WTC11 (cell line): ENCODE measurements around the gene PRKAR1B. TPM values are rescaled to one million over a fixed set of nuclear protein-coding genes. Genes with fewer than 3 reads are reported as not detected.
A peak's percentile ranks its signal among the peaks of the same experiment; 100 is the strongest.

Experiments used
- ATAC-seq: fragments of 200-7000 bp; cut with Tn5 transposase; 2 replicates; pipeline ENCODE4 v1.10.0; 2021; ENCODE audit warnings: mild to moderate bottlenecking, moderate library complexity
- CTCF ChIA-PET: fragments of 300-600 bp; sonication (Branson Sonifier 250); formaldehyde crosslinking; loops from one replicate; lab custom pipeline; 2021; ENCODE audit warnings: antibody characterized with exemption; lab: Charles Lee
- POLR2A ChIA-PET: fragments of 350-600 bp; sonication (Branson Sonifier 250); formaldehyde crosslinking; loops from one replicate; lab custom pipeline; 2021; ENCODE audit warnings: antibody characterized with exemption; lab: Charles Lee
- DNase-seq: peaks from one replicate; pipeline ENCODE4 v3.0.0; 2021; ENCODE audit warnings: low spot score
- H3K27ac Mint-ChIP-seq: 2 replicates; pipeline ENCODE4 v1.8.0; 2021; ENCODE audit warnings: mixed read lengths
- H3K27me3 Mint-ChIP-seq: 2 replicates; pipeline ENCODE4 v1.8.0; 2021; ENCODE audit warnings: low read depth, mild to moderate bottlenecking, moderate library complexity, mixed read lengths
- H3K36me3 Mint-ChIP-seq: 2 replicates; pipeline ENCODE4 v1.8.0; 2021; ENCODE audit warnings: mixed read lengths
- H3K4me1 Mint-ChIP-seq: 2 replicates; pipeline ENCODE4 v1.8.0; 2022; ENCODE audit warnings: mixed read lengths
- H3K4me3 Mint-ChIP-seq: 2 replicates; pipeline ENCODE4 v1.8.0; 2021; ENCODE audit warnings: mild to moderate bottlenecking, moderate library complexity, mixed read lengths
- H3K9me3 Mint-ChIP-seq: 2 replicates; pipeline ENCODE4 v1.8.0; 2021; ENCODE audit warnings: mixed read lengths
- AR ChIP-seq: fragments of 250-450 bp; sonication (Bioruptor Pico); IDR thresholded peaks from 2 replicates; pipeline ENCODE4 v1.9.0; 2021; ENCODE audit warnings: mild to moderate bottlenecking
- ATF2 ChIP-seq: sonication (generic); formaldehyde crosslinking; IDR thresholded peaks from 2 replicates; pipeline ENCODE4 v1.8.1; 2022; ENCODE audit warnings: low read depth, missing genetic modification reagents, borderline replicate concordance
- ELF4 ChIP-seq: sonication (generic); formaldehyde crosslinking; IDR thresholded peaks from 2 replicates; pipeline ENCODE4 v1.8.1; 2022; ENCODE audit warnings: low read depth, mild to moderate bottlenecking, moderate library complexity, missing genetic modification reagents
- ETV6 ChIP-seq: sonication (generic); formaldehyde crosslinking; IDR thresholded peaks from 2 replicates; pipeline ENCODE4 v1.8.1; 2022; ENCODE audit warnings: mild to moderate bottlenecking, missing genetic modification reagents
- FOXJ3 ChIP-seq: sonication (generic); formaldehyde crosslinking; IDR thresholded peaks from 2 replicates; pipeline ENCODE4 v1.9.0; 2021; ENCODE audit warnings: missing genetic modification reagents, mild to moderate bottlenecking, borderline replicate concordance
- FOXK1 ChIP-seq: sonication (generic); formaldehyde crosslinking; IDR thresholded peaks from 2 replicates; pipeline ENCODE4 v1.8.0; 2022; ENCODE audit warnings: mild to moderate bottlenecking, moderate library complexity, missing genetic modification reagents
- IRF1 ChIP-seq: sonication (generic); formaldehyde crosslinking; IDR thresholded peaks from 2 replicates; pipeline ENCODE4 v1.8.0; 2023; ENCODE audit warnings: missing genetic modification reagents
- NFATC4 ChIP-seq: fragments of 250-450 bp; sonication (Bioruptor Pico); IDR thresholded peaks from 2 replicates; pipeline ENCODE4 v1.9.0; 2021; ENCODE audit warnings: mild to moderate bottlenecking
- NFE2L1 ChIP-seq: sonication (generic); formaldehyde crosslinking; IDR thresholded peaks from 2 replicates; pipeline ENCODE4 v1.8.1; 2023; ENCODE audit warnings: missing genetic modification reagents
- NR1H2 ChIP-seq: sonication (generic); formaldehyde crosslinking; IDR thresholded peaks from 2 replicates; pipeline ENCODE4 v1.9.0; 2021; ENCODE audit warnings: mild to moderate bottlenecking, moderate library complexity, missing genetic modification reagents
- NR2C2 ChIP-seq: sonication (generic); formaldehyde crosslinking; IDR thresholded peaks from 2 replicates; pipeline ENCODE4 v1.8.0; 2022; ENCODE audit warnings: mild to moderate bottlenecking, missing genetic modification reagents
- TEAD1 ChIP-seq: sonication (generic); formaldehyde crosslinking; IDR thresholded peaks from 2 replicates; pipeline ENCODE4 v1.8.0; 2022; ENCODE audit warnings: mild to moderate bottlenecking, missing genetic modification reagents
- TEAD4 ChIP-seq: sonication (generic); formaldehyde crosslinking; IDR thresholded peaks from 2 replicates; pipeline ENCODE4 v1.8.0; 2022; ENCODE audit warnings: mild to moderate bottlenecking, missing genetic modification reagents
- ZBTB21 ChIP-seq: sonication (generic); formaldehyde crosslinking; IDR thresholded peaks from 2 replicates; pipeline ENCODE4 v1.8.1; 2023; ENCODE audit warnings: mild to moderate bottlenecking, missing genetic modification reagents, borderline replicate concordance
- ZNF121 ChIP-seq: sonication (generic); formaldehyde crosslinking; IDR thresholded peaks from 2 replicates; pipeline ENCODE4 v1.8.0; 2023; ENCODE audit warnings: missing genetic modification reagents
- ZSCAN18 ChIP-seq: fragments of 250-450 bp; sonication (Bioruptor Pico); IDR thresholded peaks from 2 replicates; pipeline ENCODE4 v2.1.2; 2022; ENCODE audit warnings: mild to moderate bottlenecking, moderate library complexity
- total RNA-seq: library from RNA; stranded (reverse); gene quantifications from 3 replicates; pipeline ENCODE4 v1.2.3, GENCODE V29; 2021
- TF ChIP-seq, protein P1 (sequence below): sonication (generic); formaldehyde crosslinking; IDR thresholded peaks from 2 replicates; pipeline ENCODE4 v1.8.1; 2023; ENCODE audit warnings: mild to moderate bottlenecking, missing genetic modification reagents, moderate library complexity
- TF ChIP-seq, protein P2 (sequence below): sonication (generic); formaldehyde crosslinking; IDR thresholded peaks from 2 replicates; pipeline ENCODE4 v1.8.1; 2023; ENCODE audit warnings: mild to moderate bottlenecking, missing genetic modification reagents, moderate library complexity
- TF ChIP-seq, protein P3 (sequence below): sonication (generic); formaldehyde crosslinking; IDR thresholded peaks from 2 replicates; pipeline ENCODE4 v1.8.1; 2022; ENCODE audit warnings: mild to moderate bottlenecking, missing genetic modification reagents, moderate library complexity, borderline replicate concordance

Gene PRKAR1B
- total RNA-seq, 1 experiment from 2014 or later = 43.6 TPM

DNA sequence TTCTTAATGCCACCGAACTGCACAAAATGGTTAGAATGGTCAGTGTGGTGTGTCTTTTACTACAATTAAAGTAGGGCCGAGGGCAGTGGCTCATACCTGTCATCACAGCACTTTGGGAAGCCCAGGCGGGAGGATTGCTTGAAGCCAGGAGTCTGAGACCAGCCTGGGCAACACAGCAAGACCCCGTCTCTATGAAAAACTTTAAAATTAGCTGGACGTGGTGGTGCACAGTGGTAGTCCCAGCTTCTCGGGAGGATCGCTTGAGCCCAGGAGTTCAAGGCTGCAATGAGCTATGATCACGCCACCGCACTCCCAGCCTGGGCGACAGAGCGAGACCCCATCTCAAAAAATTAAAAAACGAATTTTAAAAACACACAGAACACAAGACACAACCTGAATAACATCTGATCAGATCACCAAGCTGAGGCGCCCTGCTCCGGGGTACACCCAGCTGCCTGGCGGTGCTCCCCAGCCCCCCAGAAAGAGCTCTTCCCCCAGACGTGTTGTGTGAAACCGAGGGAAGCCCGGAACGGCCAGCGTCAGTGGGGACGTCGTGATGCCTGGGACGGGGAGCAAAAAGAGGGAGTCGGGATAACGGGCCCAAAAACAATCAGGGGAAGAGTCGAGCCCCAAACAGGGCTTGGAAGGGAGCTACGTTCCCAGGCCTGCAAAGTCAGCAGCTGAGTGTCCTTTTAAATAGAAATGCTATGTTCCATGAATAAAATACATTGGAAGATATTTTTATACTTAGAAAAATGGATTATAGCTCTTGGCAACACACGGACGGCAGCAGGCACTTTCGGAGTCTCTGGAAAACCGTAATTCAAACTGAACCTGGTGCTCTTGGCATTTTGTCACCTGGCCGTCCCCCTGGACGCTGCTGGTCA lies 126.7 kb downstream of the PRKAR1B start:
- POLR2A ChIA-PET = no interaction called here
- Mint-ChIP-seq H3K4me1 (peaks cover 4% of the 10 kb centered on the region; the same call in 1 of the 2 replicates), H3K4me3 (no peak overlapping the region), H3K27me3 (no peaks in the 10 kb centered on the region), H3K36me3 (peaks cover 7% of the 10 kb centered on the region), H3K27ac (peak overlapping the region; percentile 33), H3K9me3 (no peaks in the 10 kb centered on the region)
- no peak for TF ChIP-seq NFATC4
- peak; percentile 92 for TF ChIP-seq ZNF121 (CRISPR knock-in tag)
- CTCF ChIA-PET = interaction anchor here (1.1 to 1.3 kb wide), 2 partner anchors 36 to 65 kb away, joined by 3 to 4 read pairs; no protein-coding TSS in a partner anchor
- no peak for ATAC-seq
- DNase-seq = no peak

- CTCF ChIA-PET = interaction anchor here (1.1 to 1.3 kb wide), 2 partner anchors 38 to 66 kb away, joined by 3 to 4 read pairs; no protein-coding TSS in a partner anchor
- H3K36me3 Mint-ChIP-seq = peaks cover 7% of the 10 kb centered on the region
- H3K9me3 Mint-ChIP-seq = no peaks in the 10 kb centered on the region
- no peak overlapping the region for H3K27ac Mint-ChIP-seq
- no peak overlapping the region for H3K4me3 Mint-ChIP-seq
- POLR2A ChIA-PET = no interaction called here
- H3K4me1 Mint-ChIP-seq = peaks cover 4% of the 10 kb centered on the region; the same call in 1 of the 2 replicates
- ATAC-seq = no peak
- no peaks in the 10 kb centered on the region for H3K27me3 Mint-ChIP-seq
- no peak for DNase-seq
- no peak for TF ChIP-seq ZBTB21 (CRISPR knock-in tag)
- TF ChIP-seq NFE2L1 (CRISPR knock-in tag) = no peak
- TF ChIP-seq, protein P1, sequence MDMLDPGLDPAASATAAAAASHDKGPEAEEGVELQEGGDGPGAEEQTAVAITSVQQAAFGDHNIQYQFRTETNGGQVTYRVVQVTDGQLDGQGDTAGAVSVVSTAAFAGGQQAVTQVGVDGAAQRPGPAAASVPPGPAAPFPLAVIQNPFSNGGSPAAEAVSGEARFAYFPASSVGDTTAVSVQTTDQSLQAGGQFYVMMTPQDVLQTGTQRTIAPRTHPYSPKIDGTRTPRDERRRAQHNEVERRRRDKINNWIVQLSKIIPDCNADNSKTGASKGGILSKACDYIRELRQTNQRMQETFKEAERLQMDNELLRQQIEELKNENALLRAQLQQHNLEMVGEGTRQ (CRISPR knock-in tag) = no peak
- TF ChIP-seq NR1H2 (CRISPR knock-in tag) = no peak
- TF ChIP-seq NR2C2 = no peak
- no peak for TF ChIP-seq ATF2 (CRISPR knock-in tag)
- TF ChIP-seq FOXJ3 (CRISPR knock-in tag) = no peak
- TF ChIP-seq, all 79 proteins: peak for 0
Observed at GRCh38 chr7:598899-599298, 128.2 kb downstream of the PRKAR1B start.

- peaks cover 7% of the 10 kb centered on the region for H3K36me3 Mint-ChIP-seq
- no peaks in the 10 kb centered on the region for H3K27me3 Mint-ChIP-seq
- ATAC-seq = no peak
- no peak for DNase-seq
- ChIA-PET POLR2A (interaction anchor here (0.6 kb wide), 1 partner anchor 444 kb away, joined by 3 read pairs; no protein-coding TSS in a partner anchor), CTCF (no interaction called here)
- H3K4me1 Mint-ChIP-seq = no peaks in the 10 kb centered on the region
- no peaks in the 10 kb centered on the region for H3K9me3 Mint-ChIP-seq
- TF ChIP-seq TEAD4 (CRISPR knock-in tag) (no peak), TEAD1 (CRISPR knock-in tag) (no peak), ELF4 (CRISPR knock-in tag) (no peak), ZNF121 (CRISPR knock-in tag) (no peak), AR (CRISPR knock-in tag) (no peak), IRF1 (CRISPR knock-in tag) (no peak), ZBTB21 (CRISPR knock-in tag) (no peak), ETV6 (CRISPR knock-in tag) (no peak), ZSCAN18 (CRISPR knock-in tag) (no peak), FOXK1 (CRISPR knock-in tag) (no peak)
- TF ChIP-seq, protein P2, sequence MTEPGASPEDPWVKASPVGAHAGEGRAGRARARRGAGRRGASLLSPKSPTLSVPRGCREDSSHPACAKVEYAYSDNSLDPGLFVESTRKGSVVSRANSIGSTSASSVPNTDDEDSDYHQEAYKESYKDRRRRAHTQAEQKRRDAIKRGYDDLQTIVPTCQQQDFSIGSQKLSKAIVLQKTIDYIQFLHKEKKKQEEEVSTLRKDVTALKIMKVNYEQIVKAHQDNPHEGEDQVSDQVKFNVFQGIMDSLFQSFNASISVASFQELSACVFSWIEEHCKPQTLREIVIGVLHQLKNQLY (CRISPR knock-in tag) = no peak
- TF ChIP-seq, protein P3, sequence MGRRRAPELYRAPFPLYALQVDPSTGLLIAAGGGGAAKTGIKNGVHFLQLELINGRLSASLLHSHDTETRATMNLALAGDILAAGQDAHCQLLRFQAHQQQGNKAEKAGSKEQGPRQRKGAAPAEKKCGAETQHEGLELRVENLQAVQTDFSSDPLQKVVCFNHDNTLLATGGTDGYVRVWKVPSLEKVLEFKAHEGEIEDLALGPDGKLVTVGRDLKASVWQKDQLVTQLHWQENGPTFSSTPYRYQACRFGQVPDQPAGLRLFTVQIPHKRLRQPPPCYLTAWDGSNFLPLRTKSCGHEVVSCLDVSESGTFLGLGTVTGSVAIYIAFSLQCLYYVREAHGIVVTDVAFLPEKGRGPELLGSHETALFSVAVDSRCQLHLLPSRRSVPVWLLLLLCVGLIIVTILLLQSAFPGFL (CRISPR knock-in tag) = no peak
- peak overlapping the region; percentile 44; the same call in 1 of the 2 replicates for H3K27ac Mint-ChIP-seq
- no peak overlapping the region for H3K4me3 Mint-ChIP-seq
Observed at GRCh38 chr7:597348-598178, 129.5 kb downstream of the PRKAR1B start.
